Colonic mucosa (tissue), 4 donors: Measurements from ENCODE around the gene TKTL1. TPM values are rescaled to one million over a fixed set of nuclear protein-coding genes. Genes with fewer than 3 reads are reported as not detected.

Source experiments
- DNase-seq: peaks from one replicate; pipeline ENCODE4 v3.0.0-alpha.2; 2020
- H3K27ac ChIP-seq: fragments of 200-600 bp; one replicate; pipeline ENCODE4 v1.8.0; 2021
- H3K27me3 ChIP-seq: fragments of 200-600 bp; one replicate; pipeline ENCODE4 v1.8.0; 2021
- H3K36me3 ChIP-seq: fragments of 200-600 bp; one replicate; pipeline ENCODE4 v1.8.0; 2021
- H3K4me1 ChIP-seq: fragments of 200-600 bp; one replicate; pipeline ENCODE4 v1.8.0; 2021; ENCODE audit warnings: mild to moderate bottlenecking
- H3K4me3 ChIP-seq: fragments of 200-600 bp; one replicate; pipeline ENCODE4 v1.8.0; 2021
- H3K9ac ChIP-seq, 2 donors: one replicate each; pipeline ENCODE4 v1.7.0; 2013; ENCODE audit warnings: control low read depth in 2 of 2, low read depth in 2 of 2, low read length in 2 of 2
- H3K9me3 ChIP-seq: fragments of 200-600 bp; one replicate; pipeline ENCODE4 v1.8.0; 2021
- intact Hi-C: fragments of 100-400 bp; cut with DNase I; formaldehyde crosslinking; loops from one replicate; pipeline ENCODE4 v1.14.1; 2022
- total RNA-seq, 2 donors: library from RNA; stranded (reverse); fragmentation: NEBNext Ultra II Directional in 1 of 2; extraction: Animal tissue kit (Norgen Biotek cat#: 25700) in 1 of 2; gene quantifications; one replicate each; pipeline ENCODE4 v1.2.1, GENCODE V29; 2021
- TF ChIP-seq, protein P1 (sequence below): fragments of 200-600 bp; IDR thresholded peaks from one replicate; pipeline ENCODE4 v1.8.0; 2022; ENCODE audit warnings: antibody characterized with exemption, mild to moderate bottlenecking
- donor health status: healthy.
- donor health status: DM: no; HTN: no; CAD: no.
- donor health status: DM: no; HTN: no; CAD: no.

TKTL1 gene
- total RNA-seq, 2 donors from 2014 or later: not detected

DNA sequence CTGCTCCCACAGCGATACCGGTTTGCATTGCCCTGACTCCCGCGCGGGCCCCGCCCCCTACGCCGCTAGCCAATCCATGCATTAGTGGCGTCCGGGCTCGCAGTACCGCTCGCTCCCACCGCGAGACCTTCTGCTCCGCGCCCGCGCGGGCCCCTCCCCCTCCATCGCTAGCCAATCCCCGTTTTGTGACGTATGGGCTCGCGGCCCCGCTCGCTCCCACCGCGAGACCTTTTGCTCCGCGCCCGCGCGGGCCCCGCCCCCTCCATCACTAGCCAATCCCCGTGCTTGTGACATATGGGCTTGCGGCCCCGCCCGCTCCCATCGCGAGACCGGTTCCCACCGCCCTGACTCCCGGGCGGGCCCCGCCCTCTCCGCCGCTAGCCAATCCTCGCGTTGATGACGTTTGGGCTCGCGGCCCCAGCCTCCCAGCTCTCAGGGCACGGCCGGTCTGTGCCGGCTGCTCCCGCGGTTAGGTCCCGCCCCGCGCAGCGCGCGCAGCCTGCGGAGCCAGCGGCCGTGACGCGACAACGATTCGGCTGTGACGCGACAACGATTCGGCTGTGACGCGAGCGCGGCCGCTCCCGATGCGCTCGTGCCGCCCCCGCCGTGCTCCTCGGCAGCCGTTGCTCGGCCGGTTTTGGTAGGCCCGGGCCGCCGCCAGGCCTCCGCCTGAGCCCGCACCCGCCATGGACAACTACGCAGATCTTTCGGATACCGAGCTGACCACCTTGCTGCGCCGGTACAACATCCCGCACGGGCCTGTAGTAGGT lies 83.4 kb downstream of the TKTL1 start, which contains the start of gene EMD:
Gene EMD, plus strand, starts transcription at position 497 of the 770 bp plus-strand sequence. Its CDS starts 190 bp downstream, at position 687.
- Histone ChIP-seq H3K9ac (peak within 1 kb of the TSS; percentile 75 to 95), H3K4me3 (peak within 1 kb of the TSS; percentile 63), H3K27ac (peak within 1 kb of the TSS; percentile 95), H3K27me3 (no peaks in the 10 kb centered on the region), H3K9me3 (no peaks in the 10 kb centered on the region), H3K4me1 (no peaks in the 10 kb centered on the region), H3K36me3 (no peaks in the 10 kb centered on the region)
- intact Hi-C loops: no loop called here
- peak; percentile 95 for DNase-seq
- TF ChIP-seq, protein P1, sequence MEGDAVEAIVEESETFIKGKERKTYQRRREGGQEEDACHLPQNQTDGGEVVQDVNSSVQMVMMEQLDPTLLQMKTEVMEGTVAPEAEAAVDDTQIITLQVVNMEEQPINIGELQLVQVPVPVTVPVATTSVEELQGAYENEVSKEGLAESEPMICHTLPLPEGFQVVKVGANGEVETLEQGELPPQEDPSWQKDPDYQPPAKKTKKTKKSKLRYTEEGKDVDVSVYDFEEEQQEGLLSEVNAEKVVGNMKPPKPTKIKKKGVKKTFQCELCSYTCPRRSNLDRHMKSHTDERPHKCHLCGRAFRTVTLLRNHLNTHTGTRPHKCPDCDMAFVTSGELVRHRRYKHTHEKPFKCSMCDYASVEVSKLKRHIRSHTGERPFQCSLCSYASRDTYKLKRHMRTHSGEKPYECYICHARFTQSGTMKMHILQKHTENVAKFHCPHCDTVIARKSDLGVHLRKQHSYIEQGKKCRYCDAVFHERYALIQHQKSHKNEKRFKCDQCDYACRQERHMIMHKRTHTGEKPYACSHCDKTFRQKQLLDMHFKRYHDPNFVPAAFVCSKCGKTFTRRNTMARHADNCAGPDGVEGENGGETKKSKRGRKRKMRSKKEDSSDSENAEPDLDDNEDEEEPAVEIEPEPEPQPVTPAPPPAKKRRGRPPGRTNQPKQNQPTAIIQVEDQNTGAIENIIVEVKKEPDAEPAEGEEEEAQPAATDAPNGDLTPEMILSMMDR: no peak

DNA sequence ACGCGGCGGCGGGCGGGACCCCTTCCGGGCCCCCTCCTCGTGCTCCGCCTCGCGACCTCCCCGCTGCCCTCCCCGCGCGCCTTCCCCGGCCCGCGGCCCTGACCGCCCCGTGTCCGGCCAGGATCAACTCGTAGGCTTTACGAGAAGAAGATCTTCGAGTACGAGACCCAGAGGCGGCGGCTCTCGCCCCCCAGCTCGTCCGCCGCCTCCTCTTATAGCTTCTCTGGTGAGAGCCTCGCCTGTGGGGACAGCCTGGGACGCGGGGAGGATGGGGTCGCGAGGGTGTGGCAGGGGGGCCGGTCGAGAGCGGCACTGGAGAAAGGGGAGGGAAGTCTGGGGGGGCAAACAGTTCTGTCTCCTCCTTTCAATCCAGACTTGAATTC lies 84.0 kb downstream of the TKTL1 start:
- Histone ChIP-seq H3K4me3 (peak overlapping the region; percentile 63), H3K27ac (peak overlapping the region; percentile 86), H3K27me3 (no peaks in the 10 kb centered on the region), H3K4me1 (no peaks in the 10 kb centered on the region), H3K9ac (peak overlapping the region; percentile 75 to 95), H3K36me3 (no peaks in the 10 kb centered on the region), H3K9me3 (no peaks in the 10 kb centered on the region)
- intact Hi-C loops: no loop called here
- no peak for DNase-seq
- TF ChIP-seq, protein P1: no peak

Other genes starting within 250 kb of the TKTL1 start
- 10 to 100 TPM; 28.3 to 29.7 TPM for gene MECP2, start 198.1 kb upstream of the TKTL1 start, total RNA-seq
- not detected for gene OPN1LW, start 151.6 kb upstream of the TKTL1 start, total RNA-seq
- gene OPN1MW, start 113.2 kb upstream of the TKTL1 start, total RNA-seq: not detected
- not detected for gene OPN1MW2, start 76.0 kb upstream of the TKTL1 start, total RNA-seq
- not detected for gene OPN1MW3, start 38.2 kb upstream of the TKTL1 start, total RNA-seq
- gene TEX28, start 671 bp upstream of the TKTL1 start, total RNA-seq: not detected
- gene FLNA, start 78.8 kb downstream of the TKTL1 start, total RNA-seq: 100 to 1,000 TPM; 124 to 773 TPM
- 10 to 100 TPM; 44.4 to 49.1 TPM for gene EMD, start 83.5 kb downstream of the TKTL1 start, total RNA-seq
- gene RPL10, start 102.6 kb downstream of the TKTL1 start, total RNA-seq: 1,000 to 10,000 TPM; 1,915 to 2,641 TPM
- gene DNASE1L1, start 113.5 kb downstream of the TKTL1 start, total RNA-seq: 10 to 100 TPM; 19.1 to 29.2 TPM
- 10 to 100 TPM; 33.2 to 54.5 TPM for gene TAFAZZIN, start 115.7 kb downstream of the TKTL1 start, total RNA-seq
- gene ATP6AP1, start 132.9 kb downstream of the TKTL1 start, total RNA-seq: 10 to 100 TPM; 86.3 to 96.9 TPM
- gene GDI1, start 141.4 kb downstream of the TKTL1 start, total RNA-seq: 10 to 100 TPM; 63.0 to 83.0 TPM
- 10 to 100 TPM; 41.9 to 60.1 TPM for gene FAM50A, start 148.3 kb downstream of the TKTL1 start, total RNA-seq
- gene PLXNA3, start 162.5 kb downstream of the TKTL1 start, total RNA-seq: 10 to 100 TPM; 37.7 to 43.9 TPM
- gene LAGE3, start 183.5 kb downstream of the TKTL1 start, total RNA-seq: 10 to 100 TPM; 10.0 to 35.3 TPM
- 10 to 100 TPM; 24.7 to 40.9 TPM for gene UBL4A, start 190.8 kb downstream of the TKTL1 start, total RNA-seq
- gene SLC10A3, start 194.8 kb downstream of the TKTL1 start, total RNA-seq: 10 to 100 TPM; 23.0 to 24.5 TPM
- gene FAM3A, start 220.4 kb downstream of the TKTL1 start, total RNA-seq: 10 to 100 TPM; 63.1 to 71.1 TPM